GM12878 (cell line): ENCODE measurements around the gene INTS6. TPM values are rescaled to one million over a fixed set of nuclear protein-coding genes. Genes with fewer than 3 reads are reported as not detected.

ENCODE experiments used
- ATAC-seq: fragments of 200-7000 bp; cut with Tn5 transposase; 3 replicates; pipeline ENCODE4 v1.9.1; 2020; ENCODE audit warnings: mild to moderate bottlenecking, moderate library complexity
- BruUV-seq: library from RNA; stranded (reverse); fragments of 400-500 nt; replicated peaks from 2 replicates; lab custom pipeline; 2021; lab: Mats Ljungman, UMichigan
- CTCF ChIA-PET: fragments of 300-600 bp; sonication (Branson Sonifier 250); formaldehyde crosslinking; extraction: SDS; loops from one replicate; lab custom pipeline; 2021; ENCODE audit warnings: inconsistent platforms; lab: Yijun Ruan, JAX
- POLR2A ChIA-PET: fragments of 350-600 bp; formaldehyde crosslinking; extraction: SDS; loops from one replicate; lab custom pipeline; 2021; ENCODE audit warnings: inconsistent platforms; lab: Charles Lee
- RAD21 ChIA-PET: fragments of 300-600 bp; sonication (Branson Sonifier 250); formaldehyde crosslinking; loops from one replicate; lab custom pipeline; 2023; ENCODE audit warnings: antibody characterized with exemption; ENCODE audit not compliant: unreplicated experiment; lab: Charles Lee
- SMC1A ChIA-PET: fragments of 300-600 bp; sonication (Branson Sonifier 250); formaldehyde crosslinking; loops from one replicate; lab custom pipeline; 2023; ENCODE audit not compliant: unreplicated experiment, uncharacterized antibody; lab: Charles Lee
- DNase-seq: peaks from one replicate; pipeline ENCODE4 v3.0.0-alpha.2; 2011; ENCODE audit warnings: low read depth, low spot score
- FAIRE-seq: peaks from 3 replicates; lab custom pipeline; 2011; peaks lifted over from hg19 to GRCh38; lab: Jason Lieb, UNC
- H2AFZ ChIP-seq: 2 replicates; pipeline ENCODE4 v1.6.0; 2011; ENCODE audit warnings: low read depth, low read length, control low read depth; ENCODE audit not compliant: control insufficient read depth
- H3K27ac ChIP-seq: 2 replicates; pipeline ENCODE4 v1.5.1; 2011; ENCODE audit warnings: control low read depth; ENCODE audit not compliant: control insufficient read depth, insufficient read depth
- H3K27me3 ChIP-seq, 2 experiments: replicated peaks in 1 of 2; 2 replicates each; pipeline versions ENCODE4 v1.6.0 to v1.6.1; 2011; ENCODE audit warnings: low read length in 1 of 2; ENCODE audit not compliant: control insufficient read depth in 2 of 2, insufficient read depth in 2 of 2
- H3K36me3 ChIP-seq, 2 experiments: 2 replicates each; pipeline ENCODE4 v1.5.1; 2011; ENCODE audit warnings: low read length in 1 of 2; ENCODE audit not compliant: control insufficient read depth in 2 of 2, insufficient read depth in 2 of 2
- H3K4me1 ChIP-seq: 2 replicates; pipeline ENCODE4 v1.6.1; 2011; ENCODE audit warnings: mild to moderate bottlenecking, low read length, moderate library complexity, mixed read lengths; ENCODE audit not compliant: control insufficient read depth, insufficient read depth
- H3K4me2 ChIP-seq: 2 replicates; pipeline ENCODE4 v1.6.0; 2011; ENCODE audit warnings: control low read depth; ENCODE audit not compliant: control insufficient read depth, insufficient read depth
- H3K4me3 ChIP-seq: fragments of 200-600 bp; sonication (generic); 2 replicates; pipeline ENCODE4 v1.5.1; 2016
- H3K79me2 ChIP-seq: 2 replicates; pipeline ENCODE4 v1.6.0; 2011; ENCODE audit warnings: low read length; ENCODE audit not compliant: control insufficient read depth, insufficient read depth
- H3K9ac ChIP-seq: 2 replicates; pipeline ENCODE4 v1.8.0; 2011; ENCODE audit warnings: low read length, control low read depth, mixed read lengths; ENCODE audit not compliant: control insufficient read depth, insufficient read depth
- H3K9me3 ChIP-seq: replicated peaks from 3 replicates; pipeline ENCODE4 v1.5.1; 2011; ENCODE audit warnings: mild to moderate bottlenecking, low read length; ENCODE audit not compliant: control insufficient read depth, insufficient read depth
- H4K20me1 ChIP-seq: 2 replicates; pipeline ENCODE4 v1.6.0; 2011; ENCODE audit not compliant: control insufficient read depth, insufficient read depth
- E4F1 ChIP-seq: fragments of 450-650 bp; IDR thresholded peaks from 2 replicates; pipeline ENCODE4 v1.6.1; 2018; ENCODE audit warnings: borderline replicate concordance, mild to moderate bottlenecking; ENCODE audit not compliant: partially characterized antibody
- POLR2A ChIP-seq: IDR thresholded peaks from 2 replicates; pipeline ENCODE4 v1.6.1; 2011; ENCODE audit warnings: low read depth, mild to moderate bottlenecking, low read length
- ZNF622 ChIP-seq: fragments of 450-650 bp; IDR thresholded peaks from 2 replicates; pipeline ENCODE4 v1.6.1; 2017; ENCODE audit warnings: mild to moderate bottlenecking, inconsistent platforms
- WGBS: methylation state at CpG from one replicate; pipeline ENCODE4 v1.1.6; 2016; ENCODE audit warnings: low lambda C conversion rate; ENCODE audit not compliant: insufficient replicate concordance, insufficient coverage; ENCODE audit errors: missing lambda C conversion rate; 5-methylcytosine and 5-hydroxymethylcytosine counted together
- in situ Hi-C: fragments of 300-500 bp; cut with MboI; formaldehyde crosslinking; loops from 9 replicates; pipeline ENCODE4 v1.14.3; 2018; ENCODE audit warnings: mixed read lengths
- intact Hi-C: fragments of 100-400 bp; cut with micrococcal nuclease; formaldehyde crosslinking; loops from one replicate; pipeline ENCODE4 v1.14.2; 2022; ENCODE audit not compliant: unreplicated experiment
- polyA plus RNA-seq, 11 experiments: library from polyadenylated mRNA; depleted of rRNA in 4 of 11; unstranded in 6 of 11; stranded (reverse) in 5 of 11; fragments of >200 nt; fragmentation: Nextera tagmentation in 4 of 11; fragmentation: Illumina TruSeq in 1 of 11; extraction: Ambion mirVana in 4 of 11; extraction: Trizol in 1 of 11; gene quantifications; 1 replicate in 1 of 11; 2 replicates in 10 of 11; pipeline versions ENCODE4 v1.2.1 to v1.2.3, GENCODE V29; 2011 to 2016; ENCODE audit warnings: inconsistent platforms in 2 of 11, missing spikeins in 2 of 11, low read depth in 1 of 11
- total RNA-seq, 4 experiments: library from RNA; depleted of rRNA in 3 of 4; stranded (reverse); fragments of >200 nt in 3 of 4; fragmentation: Illumina TruSeq in 1 of 4; extraction: Trizol in 1 of 4; gene quantifications; 2 replicates each; pipeline versions ENCODE4 v1.2.1 to v1.2.3, GENCODE V29; 2013 to 2021
- TF ChIP-seq, protein P1 (sequence below): IDR thresholded peaks from 2 replicates; pipeline ENCODE4 v1.6.1; 2012; ENCODE audit warnings: low read length, inconsistent platforms

INTS6 gene
- total and polyA plus RNA-seq, 10 of the 15 experiments (the other 5 are each of a cell fraction or from before 2014, with no cell fraction given), result 7.2 to 57.7 (median 30.9) TPM

DNA sequence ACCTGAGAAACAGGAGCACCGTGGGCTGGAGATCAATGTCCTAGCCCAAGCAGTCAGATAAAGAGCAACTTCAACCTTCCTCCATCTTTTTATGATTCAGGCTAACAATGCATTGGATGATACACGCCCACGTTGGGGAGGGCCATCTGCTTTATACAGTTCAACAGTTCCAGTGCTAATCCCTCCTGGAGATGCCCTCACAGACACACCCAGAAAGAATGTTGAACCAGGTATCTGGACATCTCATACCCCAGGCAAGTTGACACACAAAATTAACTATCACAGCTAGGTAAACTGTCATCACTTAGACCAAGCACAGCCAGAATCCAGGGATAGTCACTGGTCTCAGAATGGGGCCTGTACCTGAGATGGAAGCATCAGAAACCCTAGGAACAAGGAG is 134.0 kb downstream of the INTS6 start (continued):
- TF ChIP-seq, protein P1, sequence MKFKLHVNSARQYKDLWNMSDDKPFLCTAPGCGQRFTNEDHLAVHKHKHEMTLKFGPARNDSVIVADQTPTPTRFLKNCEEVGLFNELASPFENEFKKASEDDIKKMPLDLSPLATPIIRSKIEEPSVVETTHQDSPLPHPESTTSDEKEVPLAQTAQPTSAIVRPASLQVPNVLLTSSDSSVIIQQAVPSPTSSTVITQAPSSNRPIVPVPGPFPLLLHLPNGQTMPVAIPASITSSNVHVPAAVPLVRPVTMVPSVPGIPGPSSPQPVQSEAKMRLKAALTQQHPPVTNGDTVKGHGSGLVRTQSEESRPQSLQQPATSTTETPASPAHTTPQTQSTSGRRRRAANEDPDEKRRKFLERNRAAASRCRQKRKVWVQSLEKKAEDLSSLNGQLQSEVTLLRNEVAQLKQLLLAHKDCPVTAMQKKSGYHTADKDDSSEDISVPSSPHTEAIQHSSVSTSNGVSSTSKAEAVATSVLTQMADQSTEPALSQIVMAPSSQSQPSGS, result no peak

DNA sequence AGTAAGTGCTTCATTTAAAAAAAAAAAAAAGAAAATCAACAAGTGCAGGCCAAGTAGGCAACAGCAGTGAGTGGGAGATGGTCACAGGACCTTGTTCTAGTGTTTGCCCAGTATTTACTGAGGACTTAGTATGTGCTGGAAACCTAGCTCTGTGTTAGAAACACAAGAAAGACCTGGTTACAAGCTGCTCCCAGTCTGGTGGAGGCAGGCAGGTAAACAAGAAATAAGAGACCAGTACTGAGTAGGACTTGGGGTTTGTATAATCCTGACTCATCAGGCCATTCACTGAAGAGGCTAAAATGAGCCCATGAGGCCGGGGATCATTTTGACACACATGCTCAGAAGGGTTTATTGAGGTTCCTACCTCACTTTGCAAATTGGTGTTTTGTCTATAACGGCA is 134.8 kb downstream of the INTS6 start:
- RAD21 ChIA-PET, result interaction anchor here (1.4 kb wide), 1 partner anchor 31 kb away, joined by 4 read pairs; no protein-coding TSS in a partner anchor
- DNase-seq, result no peak
- intact Hi-C loops, result no loop called here
- Histone ChIP-seq H3K27me3 (no peaks in the 10 kb centered on the region), H3K4me1 (no peaks in the 10 kb centered on the region), H3K27ac (no peak overlapping the region), H3K9me3 (no peaks in the 10 kb centered on the region), H3K4me2 (no peak overlapping the region), H3K4me3 (no peak overlapping the region), H3K9ac (no peak overlapping the region), H3K79me2 (no peaks in the 10 kb centered on the region), H4K20me1 (no peaks in the 10 kb centered on the region), H2AFZ (no peak overlapping the region), H3K36me3 (no peaks in the 10 kb centered on the region)
- SMC1A ChIA-PET, result no interaction called here
- no TSS peak for BruUV-seq
- CTCF ChIA-PET, result interaction anchor here (0.6 to 0.7 kb wide), 3 partner anchors 13 to 163 kb away, joined by 3 read pairs; no protein-coding TSS in a partner anchor
- TF ChIP-seq POLR2A (no peak), ZNF622 (no peak), E4F1 (no peak)
- 0% methylated on average over 2 of the region's 2 CpGs for WGBS
- no peak for ATAC-seq
- in situ Hi-C loops, result loop anchor here (5.0 kb wide), 1 partner anchor 51 kb away; no protein-coding TSS in a partner anchor
- no peak for FAIRE-seq
- POLR2A ChIA-PET, result interaction anchor here (0.9 kb wide), 1 partner anchor 11 kb away, joined by 3 read pairs; no protein-coding TSS in a partner anchor
